Stomach (tissue), 9 donors: Measurements from ENCODE around the gene VWF. TPM values are rescaled to one million over a fixed set of nuclear protein-coding genes. Genes with fewer than 3 reads are reported as not detected.

Source experiments
- DNase-seq, 2 donors: peaks; one replicate each; pipeline versions ENCODE4 v3.0.0 to v3.0.0-alpha.2; 2013 to 2019
- H3K27ac ChIP-seq, 5 donors: fragments of 200-600 bp in 4 of 5; sonication (generic) in 4 of 5; one replicate each; pipeline ENCODE4 v1.5.1; 2013 to 2019; ENCODE audit warnings: mild to moderate bottlenecking in 1 of 5, moderate library complexity in 1 of 5
- H3K27me3 ChIP-seq, 3 donors: fragments of 200-600 bp; sonication (generic); one replicate each; pipeline ENCODE4 v1.5.1; 2017 to 2019; ENCODE audit warnings: mixed run types in 1 of 3
- H3K36me3 ChIP-seq, 4 donors: fragments of 200-600 bp; sonication (generic); 1 replicate in 3 of 4; 2 replicates in 1 of 4; pipeline ENCODE4 v1.5.1; 2016 to 2019
- H3K4me1 ChIP-seq, 4 donors: fragments of 200-600 bp; sonication (generic); one replicate each; pipeline ENCODE4 v1.5.1; 2016 to 2019
- H3K4me3 ChIP-seq, 4 donors: fragments of 200-600 bp; sonication (generic) in 3 of 4; one replicate each; pipeline ENCODE4 v1.5.1; 2016 to 2019; ENCODE audit warnings: mild to moderate bottlenecking in 1 of 4
- H3K9me3 ChIP-seq, 4 donors: fragments of 200-600 bp; sonication (generic); one replicate each; pipeline ENCODE4 v1.5.1; 2016 to 2019
- EP300 ChIP-seq: sonication (generic); formaldehyde crosslinking; IDR thresholded peaks from one replicate; pipeline ENCODE4 v1.6.1; 2017; ENCODE audit warnings: antibody characterized with exemption
- POLR2A ChIP-seq, 4 donors: fragments of 450-650 bp; IDR thresholded peaks; one replicate each; pipeline ENCODE4 v1.6.1; 2016; ENCODE audit warnings: antibody characterized with exemption in 4 of 4, control low read depth in 2 of 4, mild to moderate bottlenecking in 1 of 4, moderate library complexity in 1 of 4
- POLR2AphosphoS5 ChIP-seq, 3 donors: sonication (generic); formaldehyde crosslinking; IDR thresholded peaks; one replicate each; pipeline ENCODE4 v1.6.1; 2016; ENCODE audit warnings: antibody characterized with exemption in 3 of 3
- WGBS, 5 donors: extraction: QIAGEN DNeasy Blood & Tissue Kit in 3 of 5; methylation state at CpG; one replicate each; pipeline versions ENCODE4 v1.1.5 to v1.1.7; 2013 to 2018; 5-methylcytosine and 5-hydroxymethylcytosine counted together
- intact Hi-C: fragments of 100-400 bp; cut with DNase I; formaldehyde crosslinking; loops from one replicate; pipeline ENCODE4 v1.15.1; 2023; ENCODE audit warnings: low total_unique reads
- polyA plus RNA-seq, 3 donors: library from polyadenylated mRNA; stranded (reverse); fragments of 200-250 nt; gene quantifications; one replicate each; pipeline ENCODE4 v1.2.3, GENCODE V29; 2013
- total RNA-seq, 5 donors: library from RNA; depleted of rRNA; stranded (reverse); fragments of >200 nt; gene quantifications; one replicate each; pipeline versions ENCODE4 v1.1.0 to v1.2.3, GENCODE V29; 2014 to 2016
- TF ChIP-seq, protein P1 (sequence below), 7 experiments: fragments of 450-650 bp in 4 of 7; fragments of 200-600 bp in 3 of 7; sonication (generic) in 3 of 7; IDR thresholded peaks; one replicate each; pipeline ENCODE4 v1.5.1; 2016 to 2019; ENCODE audit warnings: antibody characterized with exemption in 7 of 7, control low read depth in 2 of 7, mild to moderate bottlenecking in 1 of 7
- donor health status: healthy with polysubstance abuse.
- donor health status: Bipolar disorder and iron deficiency.
- donor health status: healthy.

The VWF gene
- total and polyA plus RNA-seq, 8 donors: 3.1 to 103 (median 50.2) TPM

- TF ChIP-seq, protein P1, sequence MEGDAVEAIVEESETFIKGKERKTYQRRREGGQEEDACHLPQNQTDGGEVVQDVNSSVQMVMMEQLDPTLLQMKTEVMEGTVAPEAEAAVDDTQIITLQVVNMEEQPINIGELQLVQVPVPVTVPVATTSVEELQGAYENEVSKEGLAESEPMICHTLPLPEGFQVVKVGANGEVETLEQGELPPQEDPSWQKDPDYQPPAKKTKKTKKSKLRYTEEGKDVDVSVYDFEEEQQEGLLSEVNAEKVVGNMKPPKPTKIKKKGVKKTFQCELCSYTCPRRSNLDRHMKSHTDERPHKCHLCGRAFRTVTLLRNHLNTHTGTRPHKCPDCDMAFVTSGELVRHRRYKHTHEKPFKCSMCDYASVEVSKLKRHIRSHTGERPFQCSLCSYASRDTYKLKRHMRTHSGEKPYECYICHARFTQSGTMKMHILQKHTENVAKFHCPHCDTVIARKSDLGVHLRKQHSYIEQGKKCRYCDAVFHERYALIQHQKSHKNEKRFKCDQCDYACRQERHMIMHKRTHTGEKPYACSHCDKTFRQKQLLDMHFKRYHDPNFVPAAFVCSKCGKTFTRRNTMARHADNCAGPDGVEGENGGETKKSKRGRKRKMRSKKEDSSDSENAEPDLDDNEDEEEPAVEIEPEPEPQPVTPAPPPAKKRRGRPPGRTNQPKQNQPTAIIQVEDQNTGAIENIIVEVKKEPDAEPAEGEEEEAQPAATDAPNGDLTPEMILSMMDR (IDR thresholded peaks at IDR 0.05): no peak
- no peak for TF ChIP-seq EP300
- TF ChIP-seq POLR2A (IDR thresholded peaks at IDR 0.05): no peak
- no peak for TF ChIP-seq POLR2AphosphoS5 (IDR thresholded peaks at IDR 0.05)
- H3K36me3 ChIP-seq: no peaks in the 10 kb centered on the region
- H3K27me3 ChIP-seq: no peaks in the 10 kb centered on the region
- WGBS, 5 donors: 56 to 74% (median 62%) methylated on average over 6 to 8 of the region's 8 CpGs
- no peak for DNase-seq
- intact Hi-C loops: no loop called here
- H3K27ac ChIP-seq: no peak overlapping the region
- H3K9me3 ChIP-seq: no peaks in the 10 kb centered on the region
- H3K4me1 ChIP-seq: no peaks in the 10 kb centered on the region
- no peak overlapping the region for H3K4me3 ChIP-seq
These were observed 90.9 kb downstream of the VWF start for GRCh38 chr12:6033546-6033945.

DNA sequence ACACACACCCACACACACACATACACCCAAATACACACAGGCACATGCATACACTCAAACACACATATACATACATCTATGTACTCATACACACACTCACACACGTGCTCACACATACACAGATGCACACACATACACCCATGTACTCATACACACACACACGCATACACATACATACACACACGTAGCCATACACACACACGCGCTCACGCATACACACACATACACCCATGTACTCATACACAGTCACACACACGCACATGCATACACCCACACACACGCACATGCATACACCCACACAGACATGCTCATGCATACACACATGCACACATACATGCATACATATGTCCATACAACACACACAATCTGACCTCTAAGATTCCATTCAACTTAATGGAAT is 91.7 kb downstream of the VWF start:
- Histone ChIP-seq H3K27ac (no peak overlapping the region), H3K27me3 (no peaks in the 10 kb centered on the region), H3K36me3 (no peaks in the 10 kb centered on the region), H3K4me1 (no peaks in the 10 kb centered on the region), H3K4me3 (no peak overlapping the region), H3K9me3 (no peaks in the 10 kb centered on the region)
- intact Hi-C loops: no loop called here
- 80 to 92% (median 91%) methylated on average over 8 of the region's 8 CpGs for WGBS, 5 donors
- no peak for DNase-seq
- no peak for TF ChIP-seq POLR2A (IDR thresholded peaks at IDR 0.05)
- TF ChIP-seq EP300: no peak
- TF ChIP-seq POLR2AphosphoS5 (IDR thresholded peaks at IDR 0.05): no peak
- TF ChIP-seq, protein P1 (IDR thresholded peaks at IDR 0.05): no peak

DNA sequence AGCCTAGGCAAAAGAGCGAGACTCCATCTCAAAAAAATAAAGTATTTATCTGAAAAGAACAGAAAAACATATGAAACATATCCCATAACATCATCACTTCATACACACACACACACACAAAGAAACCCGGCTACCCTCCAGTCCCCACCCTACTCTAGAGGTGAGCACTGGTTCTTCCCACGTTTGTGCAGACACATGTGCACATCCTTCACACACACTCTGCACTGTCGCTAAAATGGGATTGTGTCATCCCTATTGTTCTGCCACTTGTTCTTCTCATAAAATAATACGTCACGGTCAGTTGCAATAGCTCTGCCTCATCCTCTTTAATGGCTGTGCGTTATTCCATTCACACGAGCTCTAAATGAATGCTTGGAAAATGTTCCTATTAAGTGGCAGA is 93.5 kb downstream of the VWF start:
- H3K4me3 ChIP-seq: no peak overlapping the region
- H3K27ac ChIP-seq: no peak overlapping the region
- intact Hi-C loops: no loop called here
- H3K9me3 ChIP-seq: peaks cover 0 to 8% (median 6%) of the 10 kb centered on the region in 4 donors
- WGBS, 5 donors: 76 to 84% (median 80%) methylated on average over 8 of the region's 8 CpGs
- no peak for DNase-seq
- no peaks in the 10 kb centered on the region for H3K4me1 ChIP-seq
- no peaks in the 10 kb centered on the region for H3K36me3 ChIP-seq
- H3K27me3 ChIP-seq: no peaks in the 10 kb centered on the region
- TF ChIP-seq POLR2AphosphoS5 (IDR thresholded peaks at IDR 0.05) (no peak), POLR2A (IDR thresholded peaks at IDR 0.05) (no peak), EP300 (no peak)
- TF ChIP-seq, protein P1 (IDR thresholded peaks at IDR 0.05): no peak

DNA sequence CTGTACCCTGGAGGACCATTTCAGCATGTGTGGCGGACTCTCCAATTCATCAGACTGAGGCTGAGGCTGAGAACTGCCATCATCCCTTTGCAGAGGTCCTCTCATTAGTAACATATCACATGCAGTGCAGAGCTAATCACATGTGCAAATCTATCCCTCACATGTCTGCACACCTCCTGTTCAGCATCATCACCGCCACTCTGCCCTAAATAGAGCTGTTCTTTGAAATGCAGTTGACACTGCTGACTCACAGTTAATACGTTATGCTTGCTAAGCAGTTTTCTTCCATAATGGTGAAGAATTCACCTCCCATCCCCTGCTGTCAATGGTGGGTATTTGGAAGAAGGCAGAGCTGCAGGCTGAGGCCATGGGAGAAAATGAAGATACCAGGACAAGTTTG is 94.4 kb downstream of the VWF start:
- no peak overlapping the region for H3K4me3 ChIP-seq
- DNase-seq: no peak
- intact Hi-C loops: no loop called here
- WGBS, 5 donors: 78 to 82% (median 80%) methylated on average over 3 of the region's 3 CpGs
- peaks cover 0 to 8% (median 6%) of the 10 kb centered on the region in 4 donors for H3K9me3 ChIP-seq
- TF ChIP-seq EP300: no peak
- TF ChIP-seq POLR2AphosphoS5 (IDR thresholded peaks at IDR 0.05): no peak
- TF ChIP-seq, protein P1 (IDR thresholded peaks at IDR 0.05): no peak
- no peak for TF ChIP-seq POLR2A (IDR thresholded peaks at IDR 0.05)
- H3K27ac ChIP-seq: no peak overlapping the region
- H3K4me1 ChIP-seq: no peaks in the 10 kb centered on the region
- no peaks in the 10 kb centered on the region for H3K36me3 ChIP-seq
- no peaks in the 10 kb centered on the region for H3K27me3 ChIP-seq
